ENCODE data around the gene ADPRHL1. TPM values are rescaled to one million over a fixed set of nuclear protein-coding genes. Genes with fewer than 3 reads are reported as not detected.

Gene ADPRHL1
- total RNA-seq, 4 donors from 2014 or later: 6.9 to 15.5 (median 12.6) TPM

- TF ChIP-seq POLR2A (IDR thresholded peaks at IDR 0.05) (no peak), EP300 (IDR thresholded peaks at IDR 0.05) (no peak), CTCF (IDR thresholded peaks at IDR 0.05) (no peak)
- WGBS, 2 donors: 79 to 86% methylated on average over 27 to 31 of the region's 32 CpGs
- Histone ChIP-seq H3K4me3 (no peak overlapping the region), H3K4me1 (no peaks in the 10 kb centered on the region), H3K27me3 (no peaks in the 10 kb centered on the region), H3K9me3 (no peaks in the 10 kb centered on the region), H3K36me3 (peaks cover 0 to 55% (median 6%) of the 10 kb centered on the region in 3 donors), H3K27ac (no peak overlapping the region)
- DNase-seq (ENCODE audit: low spot score in 2 of 2): no peak
Observed at GRCh38 chr13:113350065-113350937, 103.0 kb downstream of the ADPRHL1 start.

Small RNA genes within 50 kb of the gene (small RNA-seq; reads per million reads assigned to genes)
- gene RNU1-16P: not detected

Other genes starting within 250 kb of the ADPRHL1 start
- 10 to 100 TPM; 38.6 to 61.5 (median 49.5) TPM for gene PCID2, start 244.8 kb downstream of the ADPRHL1 start, total RNA-seq
- 100 to 1,000 TPM in 2 of 4 donors, 10 to 100 TPM in 2; 67.3 to 268 (median 101) TPM for gene CUL4A, start 243.9 kb downstream of the ADPRHL1 start, total RNA-seq
- 100 to 1,000 TPM; 114 to 166 (median 130) TPM for gene LAMP1, start 156.2 kb downstream of the ADPRHL1 start, total RNA-seq
- 10 to 100 TPM in 2 of 4 donors, 1 to 10 TPM in 2; 9.0 to 19.2 (median 9.9) TPM for gene GRTP1, start 89.4 kb downstream of the ADPRHL1 start, total RNA-seq
- 10 to 100 TPM; 16.3 to 28.0 (median 21.0) TPM for gene DCUN1D2, start 37.2 kb upstream of the ADPRHL1 start, total RNA-seq
- gene TFDP1, start 131.3 kb upstream of the ADPRHL1 start, total RNA-seq: 10 to 100 TPM; 19.2 to 45.3 (median 34.1) TPM
- not detected for gene ATP4B, start 204.7 kb upstream of the ADPRHL1 start, total RNA-seq
- not detected for gene GRK1, start 213.7 kb upstream of the ADPRHL1 start, total RNA-seq

Data from tibial nerve (tissue), 4 donors.